Activated CD8-positive, alpha-beta memory T cell treated with anti-CD3 and anti-CD28 coated beads for 48 hours (primary cell): Measurements from ENCODE around the gene LMBR1L.

Experiments
- DNase-seq, 3 experiments: peaks; one replicate each; pipeline ENCODE4 v3.0.0-alpha.2; 2020; ENCODE audit warnings: low read depth in 2 of 3, low spot score in 2 of 3

The LMBR1L gene

GRCh38 chr12:49054524-49054923 is 56.1 kb downstream of the LMBR1L start:
- DNase-seq, result no peak

GRCh38 chr12:49054096-49054495 is 56.6 kb downstream of the LMBR1L start:
- DNase-seq, result no peak

GRCh38 chr12:49052451-49053208 is 58.0 kb downstream of the LMBR1L start:
- no peak for DNase-seq

GRCh38 chr12:49051777-49052438 is 58.7 kb downstream of the LMBR1L start:
- DNase-seq, result no peak

GRCh38 chr12:49051373-49051764 is 59.3 kb downstream of the LMBR1L start:
- DNase-seq, result no peak

GRCh38 chr12:49050507-49051372 is 59.9 kb downstream of the LMBR1L start:
- no peak for DNase-seq

- no peak for DNase-seq
Measured at GRCh38 chr12:49049566-49050224, 61.0 kb downstream of the LMBR1L start.

GRCh38 chr12:49048953-49049352 is 61.7 kb downstream of the LMBR1L start:
- no peak for DNase-seq
